Mucosa of descending colon (tissue), 3 donors: ENCODE data around the gene VPS35L. TPM values are rescaled to one million over a fixed set of nuclear protein-coding genes. Genes with fewer than 3 reads are reported as not detected.
"Not testable (repeated sequence)": the region's sequence is repeated elsewhere in the genome, so short reads cannot be mapped to it uniquely, and the experiment has no call there.

Source experiments
- ATAC-seq: fragments of 200-7000 bp; cut with Tn5 transposase; one replicate; pipeline ENCODE4 v1.9.1; 2020; ENCODE audit warnings: mild to moderate bottlenecking, moderate library complexity
- DNase-seq, 3 donors: peaks; one replicate each; pipeline ENCODE4 v3.0.0-alpha.2; 2020
- H3K36me3 ChIP-seq: fragments of 200-600 bp; one replicate; pipeline ENCODE4 v1.8.0; 2021; ENCODE audit warnings: low read depth, mild to moderate bottlenecking
- H3K4me1 ChIP-seq: fragments of 200-600 bp; one replicate; pipeline ENCODE4 v1.8.0; 2021; ENCODE audit warnings: low read depth, mild to moderate bottlenecking
- H3K4me3 ChIP-seq: fragments of 200-600 bp; one replicate; pipeline ENCODE4 v1.8.0; 2021; ENCODE audit warnings: mild to moderate bottlenecking
- H3K9me3 ChIP-seq: fragments of 200-600 bp; one replicate; pipeline ENCODE4 v1.8.0; 2021; ENCODE audit warnings: mild to moderate bottlenecking
- CTCF ChIP-seq: fragments of 200-600 bp; IDR thresholded peaks from one replicate; pipeline ENCODE4 v1.8.0; 2022; ENCODE audit warnings: antibody characterized with exemption, mild to moderate bottlenecking
- intact Hi-C, 2 donors: fragments of 100-400 bp; cut with DNase I in 1 of 2; cut with micrococcal nuclease in 1 of 2; formaldehyde crosslinking; loops; one replicate each; pipeline versions ENCODE4 v1.11.0 to v1.11.1; 2022; cut with DNase I, micrococcal nuclease
- total RNA-seq, 3 donors: library from RNA; stranded (reverse); fragmentation: NEBNext Ultra II Directional in 2 of 3; extraction: Animal tissue kit (Norgen Biotek cat#: 25700) in 2 of 3; gene quantifications; one replicate each; pipeline versions ENCODE4 v1.2.1 to v1.2.4, GENCODE V29; 2021 to 2023
- donor health status: DM: no; HTN: no; CAD: no; lungs with moderate emphysema.
- donor health status: DM: no; HTN: no; CAD: no.
- donor health status: DM: no; HTN: yes; CAD: no.

The VPS35L gene
- total RNA-seq, 3 donors from 2014 or later, result 47.2 to 61.7 (median 61.4) TPM

- peak; percentile 76 for ATAC-seq
- intact Hi-C loops, result loop anchor here in 1 of 2 donors (10.0 kb wide), 1 partner anchor 169 kb away; the partner anchor contains the start of gene GPRC5B
Measured at GRCh38 chr16:19716183-19716582, 160.7 kb downstream of the VPS35L start.

GRCh38 chr16:19716728-19717127, 161.2 kb downstream of the VPS35L start:
- H3K9me3 ChIP-seq, H3K4me3 ChIP-seq, H3K36me3 ChIP-seq, DNase-seq: not testable (repeated sequence)
- intact Hi-C loops, result loop anchor here in 1 of 2 donors (10.0 kb wide), 1 partner anchor 168 kb away; the partner anchor contains the start of gene GPRC5B
- ATAC-seq, result peak; percentile 7
- peaks cover 24% of the 10 kb centered on the region for H3K4me1 ChIP-seq

More at GRCh38 chr16:19716183-19716582, 160.7 kb downstream of the VPS35L start:
- H3K9me3 ChIP-seq, result no peaks in the 10 kb centered on the region
- DNase-seq, result peak in 1 of 3 donors; percentile 78
- H3K36me3 ChIP-seq, result no peaks in the 10 kb centered on the region
- no peak for TF ChIP-seq CTCF
- peaks cover 24% of the 10 kb centered on the region for H3K4me1 ChIP-seq
- H3K4me3 ChIP-seq, result no peak overlapping the region

GRCh38 chr16:19717314-19717713, 161.8 kb downstream of the VPS35L start:
- no peak for ATAC-seq
- Histone ChIP-seq H3K4me1 (peaks cover 24% of the 10 kb centered on the region), H3K9me3 (no peaks in the 10 kb centered on the region), H3K4me3 (peak overlapping the region; percentile 87), H3K36me3 (no peaks in the 10 kb centered on the region)
- no peak for TF ChIP-seq CTCF
- intact Hi-C loops, result loop anchor here in 1 of 2 donors (10.0 kb wide), 1 partner anchor 167 kb away; the partner anchor contains the start of gene GPRC5B
- no peak for DNase-seq

- intact Hi-C loops, result loop anchor here in 1 of 2 donors (10.0 kb wide), 1 partner anchor 167 kb away; the partner anchor contains the start of gene GPRC5B
- TF ChIP-seq CTCF, result no peak
- ATAC-seq (peak; percentile 92), DNase-seq (peak; percentile 88 to 93 (median 91))
- H3K4me3 ChIP-seq, result peak within 1 kb of the TSS; percentile 87
- no peaks in the 10 kb centered on the region for H3K9me3 ChIP-seq
- H3K36me3 ChIP-seq, result no peaks in the 10 kb centered on the region
- H3K4me1 ChIP-seq, result peaks cover 24% of the 10 kb centered on the region
Measured at GRCh38 chr16:19717741-19718623, 162.5 kb downstream of the VPS35L start, which contains the start of the genes IQCK and KNOP1. Gene IQCK (plus strand): TSS chr16:19718271. CDS start chr16:19718307, 36 bp downstream. Gene KNOP1 (minus strand): TSS chr16:19718227. CDS start chr16:19715035, 3,192 bp downstream.

GRCh38 chr16:19718624-19718965, 163.1 kb downstream of the VPS35L start:
- no peak for TF ChIP-seq CTCF
- DNase-seq (peak in 2 of 3 donors; percentile 57 to 61), ATAC-seq (peak; percentile 14)
- peaks cover 24% of the 10 kb centered on the region for H3K4me1 ChIP-seq
- peak overlapping the region; percentile 87 for H3K4me3 ChIP-seq
- H3K9me3 ChIP-seq, result no peaks in the 10 kb centered on the region
- intact Hi-C loops, result loop anchor here in 1 of 2 donors (10.0 kb wide), 1 partner anchor 166 kb away; the partner anchor contains the start of gene GPRC5B
- no peaks in the 10 kb centered on the region for H3K36me3 ChIP-seq
